ENCODE measurements around the gene EML2.
"Not testable (repeated sequence)": the region's sequence is repeated elsewhere in the genome, so short reads cannot be mapped to it uniquely, and the experiment has no call there.

Gene EML2

DNA sequence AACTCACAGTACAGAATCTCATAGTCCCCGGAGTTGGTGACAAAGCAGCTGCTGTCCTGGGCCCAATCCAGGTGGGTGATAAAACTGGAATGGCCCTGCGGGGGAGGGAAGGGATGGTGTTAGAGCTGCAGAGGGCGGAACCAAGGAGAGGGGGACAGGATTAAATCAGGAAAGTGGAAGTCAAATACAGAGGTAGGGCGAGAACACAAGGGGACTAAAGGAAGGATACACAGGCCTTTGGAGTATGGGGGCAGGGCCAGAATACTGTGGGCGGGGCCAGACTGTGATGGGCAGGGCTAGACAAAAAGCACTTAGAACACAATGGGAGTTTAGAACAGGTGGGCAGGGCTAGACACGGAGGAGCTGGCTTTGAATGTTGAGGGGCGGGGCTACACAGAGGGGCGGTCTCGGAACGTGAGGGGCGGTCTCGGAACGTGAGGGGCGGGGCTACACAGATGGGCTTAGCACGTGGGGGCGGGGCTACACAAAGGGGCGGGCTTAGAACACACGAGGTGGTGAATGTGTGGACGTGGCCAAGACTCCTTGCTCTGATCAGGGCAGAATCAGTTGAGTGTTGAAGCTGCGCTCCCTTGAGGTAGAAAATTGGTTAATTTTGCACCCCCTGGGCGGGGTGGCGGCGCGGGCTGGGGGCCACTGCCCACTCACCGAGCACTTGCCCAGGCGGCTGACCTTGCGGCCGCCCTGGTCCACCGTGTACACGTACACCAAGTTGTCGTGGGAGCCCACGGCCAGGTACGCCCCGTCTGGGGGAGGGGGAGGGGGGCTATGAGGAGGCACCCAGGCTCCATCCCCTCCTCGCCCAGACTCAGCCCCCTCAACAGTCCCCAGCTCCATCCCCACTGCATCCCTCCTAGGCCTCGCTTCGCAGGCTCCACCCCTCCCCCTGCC lies 23.1 kb downstream of the EML2 start:
- peak; percentile 76 for DNase-seq (ENCODE audit: low read depth)

DNA sequence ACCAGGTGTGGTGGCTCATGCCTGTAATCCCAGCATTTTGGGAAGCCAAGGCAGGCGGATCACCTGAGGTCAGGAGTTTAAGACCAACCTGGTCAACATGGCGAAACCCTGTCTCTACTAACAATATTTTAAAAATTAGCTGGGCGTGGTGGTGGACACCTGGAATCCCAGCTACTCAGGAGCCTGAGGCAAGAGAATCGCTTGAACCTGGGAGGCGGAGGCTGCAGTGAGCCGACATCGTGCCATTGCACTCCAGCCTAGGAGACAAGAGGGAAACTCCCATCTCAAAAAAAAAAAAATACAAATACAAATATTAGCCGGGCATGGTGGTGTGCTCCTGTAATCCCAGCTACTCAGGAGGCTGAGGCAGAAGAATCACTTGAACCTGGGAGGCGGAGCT lies 24.1 kb downstream of the EML2 start:
- not testable (repeated sequence) for DNase-seq (ENCODE audit: low read depth)

DNA sequence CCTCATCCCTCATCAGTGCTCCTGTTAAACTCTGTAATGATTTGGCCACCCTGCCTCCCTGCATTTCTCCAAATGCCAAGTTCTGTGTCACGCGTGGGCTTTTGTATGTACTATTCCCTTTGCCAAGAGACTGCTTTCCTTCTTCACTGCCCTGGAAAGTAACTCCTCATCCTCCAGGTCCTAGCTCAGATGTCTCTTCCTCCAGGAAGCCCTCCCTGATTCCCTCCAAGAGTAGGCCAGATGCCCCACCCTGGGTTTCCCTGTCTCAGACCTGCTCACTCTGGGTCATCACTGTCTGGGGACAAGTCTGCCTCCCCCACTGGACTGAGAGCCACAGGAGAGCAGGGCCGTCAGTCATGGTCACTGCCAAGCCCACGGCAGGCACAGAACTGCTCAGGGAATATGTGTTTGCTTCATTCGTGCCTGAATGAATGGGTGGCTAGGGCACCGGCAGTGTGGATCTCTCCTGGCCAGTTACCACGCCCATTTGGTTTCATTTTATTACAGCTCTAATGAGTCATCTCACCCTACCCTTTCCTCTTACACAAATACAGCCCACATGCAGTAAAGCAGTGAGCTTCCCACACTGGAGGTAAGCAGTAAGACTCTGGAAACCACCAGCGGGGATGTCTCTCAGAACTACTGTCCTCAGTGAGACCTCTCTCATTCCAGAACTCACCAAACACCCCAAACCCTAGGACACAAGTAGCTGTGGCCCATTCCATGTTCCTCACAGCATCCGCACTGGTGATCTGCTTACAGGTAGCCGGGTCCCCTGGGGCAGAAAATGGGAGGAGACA lies 25.1 kb downstream of the EML2 start:
- DNase-seq (ENCODE audit: low read depth) = no peak

DNA sequence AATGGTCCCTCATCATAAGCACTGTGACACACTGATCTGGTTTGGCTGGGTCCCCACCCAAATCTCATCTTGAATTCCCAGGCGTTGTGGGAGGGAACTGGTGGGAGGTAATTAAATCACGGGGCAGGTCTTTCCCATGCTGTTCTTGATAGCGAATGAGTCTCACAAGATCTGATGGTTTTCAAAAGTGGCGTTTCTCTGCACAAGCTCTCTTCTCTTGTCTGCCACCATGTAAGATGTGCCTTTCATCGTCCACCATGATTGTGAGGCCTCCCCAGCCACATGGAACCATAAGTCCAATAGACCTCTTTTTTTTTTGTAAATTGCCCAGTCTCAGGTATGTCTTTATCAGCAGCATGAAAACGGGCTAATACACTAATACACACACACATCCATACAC lies 30.2 kb downstream of the EML2 start:
- DNase-seq (ENCODE audit: low read depth) = no peak

DNA sequence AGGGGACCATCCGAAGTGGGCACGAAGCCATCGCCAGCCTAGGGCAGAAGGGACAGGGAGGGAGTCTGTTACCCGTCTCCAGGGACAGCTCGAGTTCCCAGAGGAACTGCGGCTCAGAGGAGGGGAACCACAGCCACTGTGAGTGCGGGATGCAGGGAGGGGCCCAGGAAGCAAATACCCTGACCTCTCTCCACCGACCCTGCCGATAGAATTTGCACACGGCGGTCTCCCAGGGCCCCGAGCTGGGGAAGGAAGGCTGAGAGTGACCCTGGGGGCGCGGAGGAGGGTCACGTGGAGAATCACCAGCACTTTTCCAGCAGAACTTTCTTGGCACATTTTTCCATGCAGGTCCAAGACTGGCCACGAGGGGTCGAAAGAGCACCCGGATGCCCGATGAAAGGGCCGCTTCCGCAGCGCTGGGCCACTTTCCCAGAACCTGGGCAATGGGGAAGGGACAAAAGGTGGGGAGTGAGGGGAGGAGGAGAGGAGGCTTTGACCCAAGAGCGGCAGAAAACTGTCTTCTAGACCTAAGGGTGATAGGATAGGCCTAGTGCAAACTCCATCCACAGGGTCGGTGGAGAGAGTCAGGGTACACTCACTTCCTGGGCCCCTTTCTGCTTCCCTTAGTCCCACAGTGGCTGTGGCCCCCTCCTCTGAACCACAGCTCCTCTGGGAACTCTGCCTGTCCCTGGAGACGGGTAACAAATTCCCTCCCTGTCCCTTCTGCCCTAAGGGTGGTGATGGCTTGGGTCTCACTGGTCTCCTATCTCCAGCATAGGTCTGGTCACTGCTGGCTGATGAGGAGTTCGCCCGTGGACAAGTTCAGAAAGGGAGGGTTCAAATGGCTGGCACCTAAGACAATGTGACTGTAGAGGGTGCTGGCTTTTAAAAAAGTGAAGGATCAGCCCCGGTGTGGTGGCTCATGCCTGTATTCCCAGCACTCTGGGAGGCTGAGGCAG lies 31.8 kb downstream of the EML2 start:
- DNase-seq (ENCODE audit: low read depth) = peak; percentile 15

DNA sequence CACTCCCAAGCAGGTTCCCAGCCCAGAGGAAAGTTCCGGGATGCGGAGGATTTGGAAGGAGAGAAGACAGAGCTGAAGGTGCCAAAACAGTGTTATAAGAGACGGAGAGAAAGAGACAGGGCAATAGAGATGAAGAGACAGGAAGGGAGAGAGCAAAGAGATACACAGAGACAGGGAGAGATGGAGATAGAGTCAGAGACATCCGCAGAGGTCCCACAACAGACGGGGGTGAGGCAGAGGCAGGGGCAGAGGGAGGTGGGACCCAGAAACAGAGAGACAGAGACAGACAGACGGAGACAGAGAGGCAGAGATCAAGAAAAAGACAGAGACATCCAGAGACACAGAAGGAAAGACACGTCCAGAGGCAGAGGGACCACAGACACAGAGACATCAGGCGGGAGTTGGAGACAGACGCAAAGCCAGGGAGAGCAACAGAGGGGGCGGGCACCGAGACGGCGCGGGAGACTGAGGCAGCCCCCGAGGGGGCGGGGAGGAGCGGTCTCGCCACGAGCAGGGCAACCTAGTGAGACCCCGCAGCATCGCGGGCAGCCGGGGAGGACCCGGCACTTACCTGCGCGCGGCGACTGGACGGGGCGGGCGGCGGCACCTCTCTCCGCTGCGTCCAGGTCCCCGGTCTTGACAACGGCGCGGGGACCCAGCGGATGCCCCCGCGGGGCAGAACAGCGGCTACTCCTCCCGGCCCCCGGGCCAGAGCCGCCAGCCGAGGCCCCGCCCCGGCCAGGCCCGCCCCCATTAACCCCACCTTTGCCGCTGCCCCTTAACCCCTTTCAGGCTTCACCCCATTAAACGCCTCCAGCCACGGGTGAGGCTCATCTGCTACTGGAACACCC lies 37.4 kb downstream of the EML2 start, which contains the start of gene GPR4:
TSS of gene GPR4 (minus strand) at position 689 of the 851 bp plus-strand sequence. CDS start 10,346 bp downstream, outside the sequence.
- no peak for DNase-seq (ENCODE audit: low read depth)

DNA sequence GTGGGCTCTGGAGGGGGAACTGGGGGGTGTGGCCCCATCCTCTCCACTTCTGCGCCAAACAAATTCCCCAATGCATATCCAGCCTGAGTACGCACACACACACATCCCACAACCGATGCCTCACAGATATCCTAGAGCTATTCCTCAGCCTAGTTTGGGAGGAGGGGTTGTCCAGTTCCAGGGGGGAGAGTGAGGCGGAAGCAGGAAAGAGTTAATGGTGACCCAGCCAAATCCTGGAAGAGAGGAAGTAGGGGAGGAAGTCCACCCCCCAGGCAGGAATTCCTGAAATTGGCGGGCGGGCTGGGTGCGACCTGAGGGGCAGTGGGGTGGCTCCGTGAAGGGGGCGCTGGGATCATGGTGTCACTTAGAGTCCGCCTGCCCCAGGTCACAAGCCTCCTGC lies 38.1 kb downstream of the EML2 start:
- no peak for DNase-seq (ENCODE audit: low read depth)

DNA sequence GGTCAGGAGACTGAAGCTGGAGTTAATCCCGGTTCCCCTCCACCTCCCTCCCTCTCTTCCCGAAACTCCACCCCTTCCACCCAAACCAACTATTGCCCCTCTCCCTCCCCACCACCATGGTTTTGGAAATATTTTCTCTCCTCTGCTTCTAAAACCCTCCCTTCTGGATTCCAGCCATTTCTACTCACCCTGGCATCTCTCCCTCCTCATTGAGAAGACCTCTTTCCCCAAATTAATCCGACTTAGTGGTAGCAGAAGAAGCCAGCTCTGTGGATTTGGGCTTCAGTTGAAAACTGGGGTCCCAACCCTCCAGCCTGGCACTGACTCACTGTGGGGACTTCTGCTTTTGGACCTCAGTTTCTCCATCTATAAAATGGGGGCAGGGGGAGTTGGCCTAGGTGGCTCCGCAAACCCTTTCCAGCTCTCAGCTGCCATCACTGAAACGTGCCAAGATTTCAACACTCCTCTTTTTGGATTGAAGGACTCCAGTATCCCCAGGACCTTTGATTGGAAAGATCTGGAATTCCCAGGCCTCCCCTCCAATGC lies 38.8 kb downstream of the EML2 start:
- DNase-seq (ENCODE audit: low read depth) = no peak

DNA sequence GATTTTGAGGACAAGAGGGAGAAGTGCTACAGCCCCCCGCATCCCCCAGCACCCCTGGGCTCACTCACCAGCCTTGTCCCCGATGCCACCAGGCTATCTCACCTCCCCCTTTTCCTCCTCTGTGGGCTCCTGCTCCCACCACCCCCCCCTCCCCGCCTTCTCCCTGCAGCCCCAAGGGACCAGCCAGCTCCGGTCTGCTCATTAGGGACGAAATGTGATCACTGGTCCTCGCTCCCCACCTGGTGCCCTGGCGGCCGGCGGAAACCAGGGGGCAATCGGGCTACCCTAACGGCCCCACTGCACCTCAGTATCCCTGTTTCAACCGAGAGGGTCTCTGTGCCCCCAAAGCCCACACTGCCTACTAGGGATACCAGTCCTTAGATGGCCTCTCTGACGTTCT lies 39.9 kb downstream of the EML2 start:
- DNase-seq (ENCODE audit: low read depth) = no peak

DNA sequence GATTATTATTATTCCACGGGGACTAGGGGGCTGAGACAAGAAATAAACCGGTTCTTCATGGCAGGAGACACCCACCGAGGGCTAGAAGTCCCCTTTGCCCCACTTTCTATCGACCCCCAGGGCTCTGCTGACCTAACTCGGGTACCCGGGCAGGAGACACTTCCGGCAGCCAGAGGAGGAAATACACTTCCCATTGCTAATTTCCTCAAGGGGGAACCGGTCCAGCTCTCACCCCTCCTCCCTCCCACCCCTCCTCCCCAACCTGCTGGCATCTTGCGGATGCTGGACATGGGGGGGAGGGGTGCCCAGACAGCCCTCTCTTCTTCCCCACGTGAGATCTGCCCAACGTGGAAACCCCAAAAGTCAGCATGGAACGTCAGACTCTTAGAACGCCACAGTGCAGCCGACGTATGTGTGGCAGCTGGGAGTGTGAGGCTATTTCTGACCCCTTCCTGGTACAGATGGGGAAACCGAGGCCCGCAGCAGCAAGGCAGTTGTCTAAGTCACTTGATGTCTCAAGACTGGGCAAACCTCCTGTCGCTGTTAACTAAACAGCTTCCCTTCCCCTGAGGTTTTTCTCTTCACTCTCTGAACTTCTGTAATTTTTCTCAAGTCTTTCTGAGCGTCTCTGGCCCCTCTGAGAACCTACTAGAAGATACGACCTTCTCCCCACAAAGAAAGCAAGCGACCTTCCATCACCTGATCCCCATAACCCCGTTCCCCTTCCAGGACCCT lies 40.8 kb downstream of the EML2 start:
- no peak for DNase-seq (ENCODE audit: low read depth)

DNA sequence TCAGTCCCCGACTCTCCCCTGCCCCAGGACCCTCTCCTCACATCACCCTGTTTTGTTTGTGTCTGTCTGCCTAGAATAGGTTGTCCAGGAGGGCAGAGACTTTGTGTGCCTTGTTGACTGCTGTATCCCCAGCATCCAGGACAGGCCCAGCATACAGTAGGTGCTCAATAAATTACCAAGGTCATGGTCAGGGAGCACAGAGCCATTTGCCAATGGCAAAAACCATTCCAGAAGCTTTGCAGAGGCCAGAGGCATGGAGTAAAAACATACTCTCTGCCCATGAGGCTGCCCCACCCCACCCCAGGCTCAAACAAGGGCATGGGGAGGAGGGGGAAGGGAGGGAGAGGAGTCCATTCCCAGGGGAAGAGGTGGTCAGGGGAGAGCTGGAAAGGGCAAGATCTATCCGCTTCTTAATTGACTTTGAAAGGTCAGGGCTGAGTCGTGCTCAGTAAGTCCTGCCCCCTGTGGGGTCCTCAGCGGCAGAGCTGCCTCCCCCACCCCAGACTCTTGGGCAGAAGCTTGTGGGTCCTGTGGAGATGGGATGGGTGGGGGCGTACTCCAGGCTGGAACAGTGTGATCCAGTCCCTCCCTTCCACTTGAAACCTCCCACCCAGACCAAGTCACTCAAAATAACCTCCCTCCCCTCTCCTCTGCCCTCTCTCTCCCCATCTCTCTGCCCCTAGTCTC lies 41.6 kb downstream of the EML2 start:
- no peak for DNase-seq (ENCODE audit: low read depth)

DNA sequence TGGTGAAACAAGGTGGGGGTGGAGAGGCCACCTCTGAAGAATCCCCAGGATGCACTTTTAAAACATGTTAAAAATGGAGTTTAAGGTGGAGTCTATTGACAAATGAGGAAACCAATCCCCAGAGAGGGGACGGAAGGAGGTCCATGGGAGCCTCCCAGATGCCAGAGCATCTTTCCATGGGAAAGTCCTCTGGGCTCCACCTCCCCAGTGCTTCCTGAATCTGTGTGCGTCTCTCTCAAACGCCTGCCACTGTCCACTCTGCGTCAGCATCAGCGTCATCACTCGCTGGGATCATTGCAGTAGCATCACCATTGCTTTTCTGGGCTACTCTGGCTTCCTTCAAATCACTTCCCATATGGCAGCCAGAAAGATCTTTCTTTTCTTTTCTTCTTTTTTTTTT lies 43.4 kb downstream of the EML2 start:
- no peak for DNase-seq (ENCODE audit: low read depth)

DNA sequence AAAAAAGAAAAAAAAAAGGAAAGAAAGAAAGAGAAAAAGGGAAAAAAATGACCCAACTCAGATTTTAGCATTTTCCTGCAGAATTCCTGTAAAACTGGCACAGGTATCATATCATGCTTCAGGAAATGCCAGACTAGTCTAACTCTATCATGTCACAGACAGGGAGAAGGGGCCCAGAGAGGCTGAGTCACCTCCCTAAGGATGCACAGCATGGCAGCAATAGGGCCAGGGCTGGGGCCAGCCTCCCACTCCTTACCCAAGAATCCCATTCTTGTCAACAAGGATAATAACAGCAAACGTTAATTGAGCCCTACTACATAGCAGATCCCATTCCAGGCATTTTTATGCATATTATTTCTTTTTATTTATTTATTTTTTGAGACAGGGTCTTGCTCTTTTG lies 45.7 kb downstream of the EML2 start:
- no peak for DNase-seq (ENCODE audit: low read depth)

DNA sequence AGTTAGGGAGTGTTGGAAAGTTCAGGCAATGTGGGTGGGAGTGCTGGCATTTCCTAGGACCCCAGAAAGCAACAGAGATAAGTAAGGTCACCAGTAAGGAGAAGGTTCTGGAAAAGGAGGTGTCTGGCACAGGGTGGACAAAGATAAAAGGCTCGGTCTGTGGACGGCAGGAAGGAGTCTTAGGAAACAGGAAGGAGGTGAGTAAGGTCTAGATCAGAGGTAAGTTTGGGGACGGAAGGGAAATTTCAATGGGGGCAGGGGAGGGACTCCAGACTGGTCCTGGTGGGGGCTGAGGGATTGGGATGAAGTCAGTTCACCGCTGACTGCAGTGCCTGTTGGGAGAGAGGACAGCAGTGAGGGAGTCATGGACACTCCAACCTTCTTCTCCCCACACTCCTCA lies 46.8 kb downstream of the EML2 start:
- no peak for DNase-seq (ENCODE audit: low read depth)

DNA sequence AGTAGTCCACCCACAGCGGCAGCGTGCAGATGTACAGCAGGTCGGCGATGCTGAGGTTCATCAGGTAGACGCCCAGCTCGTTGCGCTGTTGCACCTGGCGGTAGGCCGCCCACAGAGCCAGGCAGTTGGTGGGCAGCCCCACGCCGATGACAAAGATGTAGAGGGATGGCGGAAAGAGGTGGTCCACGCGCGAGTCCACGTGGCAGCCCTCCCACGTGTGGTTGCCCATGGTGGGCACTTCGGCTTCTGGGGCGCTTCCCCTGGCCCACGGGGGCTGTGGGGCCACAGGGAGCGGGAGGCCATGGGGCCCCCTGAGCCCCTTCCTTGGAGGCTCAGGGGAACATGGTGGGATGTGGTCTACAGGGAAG lies 47.6 kb downstream of the EML2 start:
- no peak for DNase-seq (ENCODE audit: low read depth)

DNA sequence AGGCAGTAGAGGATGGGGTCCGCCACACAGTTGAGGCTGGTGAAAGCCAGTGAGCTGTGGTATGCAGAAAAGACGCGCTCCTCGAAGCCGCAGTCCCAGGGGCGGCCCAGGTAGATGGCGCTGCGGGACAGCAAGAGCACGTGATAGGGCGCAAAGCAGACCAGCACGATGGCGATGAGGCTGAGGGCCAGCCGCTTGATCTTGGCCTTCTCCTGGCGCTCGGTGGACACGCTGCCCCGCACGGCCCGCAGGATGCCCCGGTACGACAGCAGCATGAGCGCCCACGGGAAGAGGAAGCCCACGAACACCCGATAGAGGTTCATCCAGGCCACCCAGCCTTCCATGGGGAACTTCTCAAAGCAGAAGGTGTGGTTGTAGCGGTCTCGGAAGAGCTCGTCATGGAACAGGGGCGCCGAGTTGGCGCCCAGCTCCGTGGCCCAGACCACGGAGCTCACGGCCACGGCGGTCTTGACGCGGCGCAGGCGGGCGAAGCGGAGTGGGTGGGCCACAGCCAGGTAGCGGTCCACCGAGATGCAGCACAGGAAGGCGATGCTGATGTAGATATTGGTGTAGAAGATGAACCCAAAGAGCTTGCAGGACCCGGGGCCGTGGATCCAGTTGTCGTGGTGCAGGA lies 48.1 kb downstream of the EML2 start:
- peak; percentile 14 for DNase-seq (ENCODE audit: low read depth)

DNA sequence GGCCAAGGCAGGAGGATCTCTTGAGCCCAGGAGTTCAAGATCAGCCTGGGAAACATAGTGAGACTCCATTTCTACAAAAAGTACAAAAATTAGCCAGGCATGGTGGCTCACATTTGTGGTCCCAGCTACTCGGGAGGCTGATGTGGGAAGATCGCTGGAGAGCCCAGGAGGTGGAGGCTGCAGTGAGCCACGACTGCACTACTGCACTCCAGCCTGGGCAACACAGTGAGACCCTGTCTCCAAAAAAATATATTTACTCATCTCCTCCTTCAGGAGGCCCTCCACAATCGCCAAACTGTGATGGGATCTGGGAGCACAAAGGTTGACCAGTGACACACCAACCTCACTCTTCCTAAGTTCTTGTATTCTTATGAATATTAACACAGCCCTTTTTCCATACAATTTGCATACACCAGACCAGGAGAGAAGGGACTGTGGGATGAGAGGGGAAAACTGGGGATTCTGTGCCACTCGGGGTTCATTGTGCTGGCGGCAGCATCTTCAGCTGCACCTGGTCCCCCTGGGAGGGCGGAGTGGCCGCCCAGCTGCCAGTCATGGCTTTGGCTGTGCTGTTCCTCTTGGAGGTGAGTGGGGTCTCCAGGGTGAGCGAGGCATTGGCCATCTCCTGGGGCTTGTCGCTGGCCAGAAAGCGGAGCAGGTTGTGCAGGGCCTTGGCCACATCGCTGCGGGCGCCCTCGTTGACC lies 48.7 kb downstream of the EML2 start:
- DNase-seq (ENCODE audit: low read depth) = no peak

DNA sequence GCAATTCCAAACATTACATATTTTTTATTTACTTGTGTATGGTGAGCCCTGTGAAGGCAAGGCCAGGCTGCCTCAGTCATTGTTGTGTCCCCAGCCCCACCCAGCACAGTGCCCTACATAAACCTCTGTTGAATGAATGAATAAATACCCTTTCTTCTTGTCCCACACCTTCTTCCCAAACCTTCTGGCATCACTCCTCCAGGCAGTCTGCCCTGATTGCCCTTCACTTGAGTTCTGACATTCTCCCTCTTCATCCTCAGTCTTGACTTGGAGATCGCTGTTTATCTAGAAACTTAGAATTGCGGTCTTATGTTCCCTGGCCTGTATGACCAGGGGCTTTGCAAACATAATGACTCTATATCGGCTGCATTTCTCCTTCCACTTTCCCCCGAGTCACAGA lies 49.4 kb downstream of the EML2 start:
- DNase-seq (ENCODE audit: low read depth) = no peak

Measured in stimulated activated CD8-positive, alpha-beta memory T cell treated with anti-CD3 and anti-CD28 coated beads, Interleukin-7, amount 100 ng/mL, for 24 hours (primary cell).